ENCODE measurements around the gene CLIP4.

GRCh38 chr2:29191817-29192216 is 76.6 kb downstream of the CLIP4 start:
- TF ChIP-seq ATF2 (IDR thresholded peaks at IDR 0.05; ENCODE audit: low read length) (no peak), POLR2A (IDR thresholded peaks at IDR 0.05; ENCODE audit: low read depth, low read length) (no peak), CTCF (IDR thresholded peaks at IDR 0.05 in 2 of 3, conservative IDR thresholded peaks at IDR 0.05 in 1 of 3; ENCODE audit: control insufficient read depth in 2 of 3, extremely low read depth in 1 of 3, insufficient read depth in 1 of 3, low read depth in 3 of 3, low read length in 3 of 3) (no peak), CBFB (IDR thresholded peaks at IDR 0.05; ENCODE audit: low read depth) (no peak), CHD4 (IDR thresholded peaks at IDR 0.05) (no peak), SP1 (IDR thresholded peaks at IDR 0.05; ENCODE audit: low read depth, low read length) (no peak), POLR2AphosphoS5 (IDR thresholded peaks at IDR 0.05; ENCODE audit: low read length) (no peak), PRDM15 (CRISPR knock-in tag; IDR thresholded peaks at IDR 0.05) (no peak), ZNF217 (IDR thresholded peaks at IDR 0.05) (no peak), EZH2 (IDR thresholded peaks at IDR 0.05; ENCODE audit: borderline replicate concordance, control insufficient read depth, low read depth, low read length) (no peak), RFX5 (IDR thresholded peaks at IDR 0.05; ENCODE audit: low read depth, low read length) (no peak)

Data from GM12878 (cell line).